DOHH2 (cell line): ENCODE data around the gene LAMC3.

Source experiments
- H3F3A ChIP-seq: fragments of 200-600 bp; sonication (generic), shearing (Covaris generic); 2 replicates; pipeline ENCODE4 v1.6.0; 2016; ENCODE audit warnings: antibody characterized with exemption, mild to moderate bottlenecking; ENCODE audit not compliant: control insufficient read depth, insufficient read depth
- H3K27ac ChIP-seq: fragments of 200-600 bp; sonication (generic); 2 replicates; pipeline ENCODE4 v1.5.1; 2014; ENCODE audit warnings: low read depth, mild to moderate bottlenecking, low read length, moderate library complexity
- H3K27me3 ChIP-seq: fragments of 200-600 bp; sonication (generic); 2 replicates; pipeline ENCODE4 v1.6.1; 2014; ENCODE audit warnings: mild to moderate bottlenecking, low read length, mixed read lengths; ENCODE audit not compliant: control insufficient read depth
- H3K36me3 ChIP-seq: fragments of 200-600 bp; sonication (generic); 2 replicates; pipeline ENCODE4 v1.6.1; 2014; ENCODE audit warnings: mild to moderate bottlenecking, low read length, moderate library complexity, mixed read lengths; ENCODE audit not compliant: control insufficient read depth
- H3K4me1 ChIP-seq: fragments of 200-600 bp; sonication (generic); 2 replicates; pipeline ENCODE4 v1.6.1; 2014; ENCODE audit warnings: mild to moderate bottlenecking, low read length, mixed read lengths; ENCODE audit not compliant: control insufficient read depth
- H3K4me2 ChIP-seq: fragments of 200-600 bp; sonication (generic); 2 replicates; pipeline ENCODE4 v1.6.0; 2014; ENCODE audit warnings: mild to moderate bottlenecking, low read length, moderate library complexity
- H3K4me3 ChIP-seq: fragments of 200-600 bp; sonication (generic); 2 replicates; pipeline ENCODE4 v1.5.1; 2014; ENCODE audit warnings: mild to moderate bottlenecking, low read length, mixed read lengths
- H3K79me2 ChIP-seq: fragments of 200-600 bp; sonication (generic); 2 replicates; pipeline ENCODE4 v1.6.1; 2014; ENCODE audit warnings: mild to moderate bottlenecking, low read length, mixed read lengths; ENCODE audit not compliant: control insufficient read depth
- H3K9me2 ChIP-seq: fragments of 200-600 bp; sonication (generic); replicated peaks from 2 replicates; pipeline ENCODE4 v1.6.1; 2014; ENCODE audit warnings: mild to moderate bottlenecking, low read length, mixed read lengths; ENCODE audit not compliant: control insufficient read depth
- H3K9me3 ChIP-seq: fragments of 200-600 bp; sonication (generic); 2 replicates; pipeline ENCODE4 v1.6.1; 2014; ENCODE audit warnings: antibody characterized with exemption, low read length, mixed read lengths; ENCODE audit not compliant: control insufficient read depth, insufficient read depth
- H4K20me1 ChIP-seq: fragments of 200-600 bp; sonication (generic); 2 replicates; pipeline ENCODE4 v1.6.0; 2014; ENCODE audit warnings: low read depth, mild to moderate bottlenecking, antibody characterized with exemption, low read length, moderate library complexity; ENCODE audit not compliant: control insufficient read depth, insufficient read depth
- CTCF ChIP-seq: fragments of 200-600 bp; sonication (generic); IDR thresholded peaks from one replicate; pipeline ENCODE4 v1.5.1; 2014; ENCODE audit warnings: antibody characterized with exemption, mild to moderate bottlenecking, low read depth, low read length; ENCODE audit not compliant: poor library complexity, severe bottlenecking
- EZH2phosphoT487 ChIP-seq: fragments of 200-600 bp; sonication (generic); IDR thresholded peaks from 2 replicates; pipeline ENCODE4 v1.6.1; 2017; ENCODE audit warnings: borderline replicate concordance, mild to moderate bottlenecking, antibody characterized with exemption, low read length, moderate library complexity, mixed read lengths

LAMC3 gene

GRCh38 chr9:131035548-131035947 lies 26.6 kb downstream of the LAMC3 start:
- Histone ChIP-seq H3K9me2 (no peaks in the 10 kb centered on the region), H3K27ac (no peak overlapping the region), H4K20me1 (no peaks in the 10 kb centered on the region), H3K79me2 (no peaks in the 10 kb centered on the region), H3K4me1 (no peaks in the 10 kb centered on the region), H3K4me2 (no peak overlapping the region), H3K4me3 (no peak overlapping the region), H3K9me3 (no peaks in the 10 kb centered on the region), H3F3A (no peaks in the 10 kb centered on the region), H3K27me3 (0 out of 2 replicates have a peak, but pooled peaks cover 4% of the 10 kb centered on the region), H3K36me3 (no peaks in the 10 kb centered on the region)
- TF ChIP-seq CTCF (no peak), EZH2phosphoT487 (no peak)

- H3K79me2 ChIP-seq: no peaks in the 10 kb centered on the region
- H3K4me2 ChIP-seq: no peak overlapping the region
- H3F3A ChIP-seq: no peaks in the 10 kb centered on the region
- H3K27ac ChIP-seq: no peak overlapping the region
- H3K9me3 ChIP-seq: no peaks in the 10 kb centered on the region
- no peaks in the 10 kb centered on the region for H4K20me1 ChIP-seq
- H3K9me2 ChIP-seq: no peaks in the 10 kb centered on the region
- TF ChIP-seq EZH2phosphoT487 (no peak), CTCF (no peak)
- no peaks in the 10 kb centered on the region for H3K36me3 ChIP-seq
- H3K27me3 ChIP-seq: 0 out of 2 replicates have a peak, but pooled peaks cover 4% of the 10 kb centered on the region
- no peak overlapping the region for H3K4me3 ChIP-seq
- no peaks in the 10 kb centered on the region for H3K4me1 ChIP-seq
Measured at GRCh38 chr9:131036071-131036470, 27.1 kb downstream of the LAMC3 start.

- TF ChIP-seq CTCF: no peak
- no peak for TF ChIP-seq EZH2phosphoT487
- Histone ChIP-seq H3K27ac (no peak overlapping the region), H3K79me2 (no peaks in the 10 kb centered on the region), H3K4me3 (no peak overlapping the region), H3K27me3 (0 out of 2 replicates have a peak, but pooled peaks cover 4% of the 10 kb centered on the region), H3K9me3 (no peaks in the 10 kb centered on the region), H4K20me1 (no peaks in the 10 kb centered on the region), H3K36me3 (no peaks in the 10 kb centered on the region), H3K4me1 (no peaks in the 10 kb centered on the region), H3K4me2 (no peak overlapping the region), H3F3A (no peaks in the 10 kb centered on the region), H3K9me2 (no peaks in the 10 kb centered on the region)
Measured at GRCh38 chr9:131036529-131037334, 27.8 kb downstream of the LAMC3 start.
